SK-N-MC (cell line): ENCODE results near the gene CACNG4.

Source experiments
- EZH2 ChIP-seq: fragments of 200-600 bp; sonication (generic); IDR thresholded peaks from one replicate; pipeline ENCODE4 v1.6.1; 2017; ENCODE audit warnings: antibody characterized with exemption
- FOXP2 ChIP-seq: optimal IDR thresholded peaks from 2 replicates; pipeline ENCODE3; 2011; ENCODE audit warnings: mild to moderate bottlenecking, moderate library complexity; ENCODE audit not compliant: insufficient read depth; ENCODE audit errors: extremely low read length, control extremely low read depth

- TF ChIP-seq FOXP2 (no peak), EZH2 (no peak)
Measured at GRCh38 chr17:67054608-67055007, 90.1 kb downstream of the CACNG4 start.
